Transverse colon (tissue), 4 donors: ENCODE results near the gene TRIM68.

ENCODE experiments used
- CTCF ChIP-seq, 5 experiments: fragments of 200-600 bp in 3 of 5; fragments of 450-650 bp in 2 of 5; sonication (generic) in 3 of 5; IDR thresholded peaks; 1 replicate in 2 of 5; 2 replicates in 3 of 5; pipeline ENCODE4 v1.5.1; 2016 to 2017; ENCODE audit warnings: antibody characterized with exemption in 5 of 5, inconsistent platforms in 3 of 5, mild to moderate bottlenecking in 2 of 5, moderate library complexity in 1 of 5
- EP300 ChIP-seq: sonication (generic); formaldehyde crosslinking; IDR thresholded peaks from one replicate; pipeline ENCODE4 v1.6.1; 2017; ENCODE audit warnings: antibody characterized with exemption, low read depth
- POLR2A ChIP-seq: fragments of 450-650 bp; IDR thresholded peaks from one replicate; pipeline ENCODE4 v1.6.1; 2016; ENCODE audit warnings: antibody characterized with exemption, mild to moderate bottlenecking, moderate library complexity
- POLR2AphosphoS5 ChIP-seq, 3 donors: sonication (generic); formaldehyde crosslinking; IDR thresholded peaks; one replicate each; pipeline ENCODE4 v1.6.1; 2016; ENCODE audit warnings: antibody characterized with exemption in 3 of 3

DNA sequence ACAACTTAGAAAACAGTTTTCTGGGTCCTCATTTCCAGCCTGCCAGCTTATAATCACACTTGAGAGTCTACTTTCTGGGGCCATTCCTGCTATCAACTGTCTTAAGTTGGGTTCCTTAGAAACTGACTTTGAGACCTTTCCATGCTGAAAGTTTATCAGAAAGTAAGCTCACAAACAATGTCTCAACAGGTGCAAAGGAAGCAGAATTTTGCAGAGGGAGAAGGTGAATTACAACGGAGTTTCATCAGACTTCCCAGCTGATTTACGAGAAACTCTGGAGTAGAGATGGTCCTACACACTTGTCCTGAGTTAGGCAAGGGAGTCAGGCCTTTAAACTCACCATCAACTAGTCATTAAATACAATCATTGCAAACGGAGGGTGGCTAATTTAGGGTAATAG is 31.2 kb downstream of the TRIM68 start:
- no peak for TF ChIP-seq POLR2AphosphoS5 (IDR thresholded peaks at IDR 0.05)
- no peak for TF ChIP-seq CTCF (IDR thresholded peaks at IDR 0.05)
- TF ChIP-seq POLR2A, result no peak
- no peak for TF ChIP-seq EP300
